GM23338 (cell line): ENCODE measurements around the gene BTBD3. TPM values are rescaled to one million over a fixed set of nuclear protein-coding genes. Genes with fewer than 3 reads are reported as not detected.

ENCODE experiments used
- ATAC-seq: fragments of 200-7000 bp; cut with Tn5 transposase; 3 replicates; pipeline ENCODE4 v1.9.1; 2020
- DNase-seq: peaks from one replicate; pipeline ENCODE4 v3.0.0-alpha.2; 2015; ENCODE audit warnings: low spot score
- H2AFZ ChIP-seq: fragments of 200-600 bp; sonication (generic); 2 replicates; pipeline ENCODE4 v1.8.0; 2016; ENCODE audit warnings: antibody characterized with exemption, mild to moderate bottlenecking, moderate library complexity
- H3F3A ChIP-seq: fragments of 200-600 bp; sonication (generic); replicated peaks from 2 replicates; pipeline ENCODE4 v1.8.0; 2017; ENCODE audit warnings: antibody characterized with exemption, mixed run types, low read depth
- H3K27ac ChIP-seq: fragments of 200-600 bp; sonication (generic); 2 replicates; pipeline ENCODE4 v1.6.1; 2016; ENCODE audit warnings: low read depth
- H3K27me3 ChIP-seq: fragments of 200-600 bp; sonication (generic); 2 replicates; pipeline ENCODE4 v1.8.0; 2016; ENCODE audit warnings: mild to moderate bottlenecking, mixed run types, moderate library complexity; ENCODE audit not compliant: insufficient read depth
- H3K36me3 ChIP-seq: fragments of 200-600 bp; sonication (generic); 2 replicates; pipeline ENCODE4 v1.8.0; 2016; ENCODE audit warnings: mild to moderate bottlenecking; ENCODE audit not compliant: insufficient read depth
- H3K4me1 ChIP-seq: fragments of 200-600 bp; sonication (generic); 2 replicates; pipeline ENCODE4 v1.8.0; 2016; ENCODE audit warnings: mild to moderate bottlenecking, moderate library complexity; ENCODE audit not compliant: insufficient read depth
- H3K4me2 ChIP-seq: fragments of 200-600 bp; sonication (generic); 2 replicates; pipeline ENCODE4 v1.7.1; 2017; ENCODE audit warnings: mixed run types
- H3K4me3 ChIP-seq: fragments of 200-600 bp; sonication (generic); 2 replicates; pipeline ENCODE4 v1.6.1; 2016; ENCODE audit warnings: mixed run types
- H3K79me2 ChIP-seq: fragments of 200-600 bp; sonication (generic); replicated peaks from 2 replicates; pipeline ENCODE4 v1.8.0; 2017; ENCODE audit warnings: mild to moderate bottlenecking; ENCODE audit not compliant: insufficient read depth
- H3K9me2 ChIP-seq: fragments of 200-600 bp; sonication (generic); 2 replicates; pipeline ENCODE4 v1.8.0; 2017; ENCODE audit not compliant: insufficient read depth
- H4K20me1 ChIP-seq: fragments of 200-600 bp; sonication (generic); replicated peaks from 2 replicates; pipeline ENCODE4 v1.8.0; 2017; ENCODE audit warnings: mild to moderate bottlenecking; ENCODE audit not compliant: insufficient read depth
- H3K27ac Mint-ChIP-seq: 2 replicates; pipeline ENCODE4 v1.8.0; 2020; ENCODE audit warnings: inconsistent platforms, mild to moderate bottlenecking, moderate library complexity, mixed read lengths
- H3K27me3 Mint-ChIP-seq: 3 replicates; pipeline ENCODE4 v1.8.0; 2022; ENCODE audit warnings: low read depth, mild to moderate bottlenecking, moderate library complexity, mixed read lengths, inconsistent platforms; ENCODE audit not compliant: insufficient read depth, poor library complexity
- H3K36me3 Mint-ChIP-seq: 3 replicates; pipeline ENCODE4 v1.8.0; 2021; ENCODE audit warnings: low read depth, mild to moderate bottlenecking, inconsistent platforms, moderate library complexity, mixed read lengths
- H3K4me1 Mint-ChIP-seq: 3 replicates; pipeline ENCODE4 v1.8.0; 2020; ENCODE audit warnings: mild to moderate bottlenecking, inconsistent platforms, mixed read lengths
- H3K4me3 Mint-ChIP-seq: 3 replicates; pipeline ENCODE4 v1.8.0; 2021; ENCODE audit warnings: moderate library complexity, mild to moderate bottlenecking, inconsistent platforms, mixed read lengths
- H3K9me3 Mint-ChIP-seq: 3 replicates; pipeline ENCODE4 v1.8.0; 2020; ENCODE audit warnings: moderate library complexity, mild to moderate bottlenecking, inconsistent platforms, mixed read lengths
- CTCF ChIP-seq, 2 experiments: fragments of 200-600 bp in 1 of 2; sonication (generic) in 1 of 2; conservative IDR thresholded peaks; 2 replicates each; pipeline versions ENCODE4 v1.5.1 to v1.6.1; 2016 to 2017; ENCODE audit warnings: antibody characterized with exemption in 2 of 2, low read depth in 2 of 2, mild to moderate bottlenecking in 2 of 2, moderate library complexity in 1 of 2
- EZH2 ChIP-seq: fragments of 200-600 bp; sonication (generic); IDR thresholded peaks from one replicate; pipeline ENCODE4 v1.8.0; 2017; ENCODE audit warnings: antibody characterized with exemption, mild to moderate bottlenecking, low read depth; ENCODE audit not compliant: unreplicated experiment
- EZH2phosphoT487 ChIP-seq: fragments of 200-600 bp; sonication (generic); IDR thresholded peaks from one replicate; pipeline ENCODE4 v1.8.1; 2018; ENCODE audit warnings: antibody characterized with exemption; ENCODE audit not compliant: unreplicated experiment
- POLR2AphosphoS5 ChIP-seq: IDR thresholded peaks from 2 replicates; pipeline ENCODE4 v1.6.1; 2016; ENCODE audit warnings: antibody characterized with exemption, low read depth
- STAT1 ChIP-seq: IDR thresholded peaks from one replicate; pipeline ENCODE4 v1.6.1; 2016; ENCODE audit warnings: antibody characterized with exemption; ENCODE audit not compliant: unreplicated experiment
- polyA plus RNA-seq: library from polyadenylated mRNA; unstranded; fragments of >200 nt; fragmentation: Nextera tagmentation; extraction: Ambion mirVana; gene quantifications from 2 replicates; pipeline ENCODE4 v1.2.1, GENCODE V29; 2016
- total RNA-seq: library from RNA; depleted of rRNA; stranded (reverse); fragments of >200 nt; shearing (Covaris generic); gene quantifications from 2 replicates; pipeline ENCODE4 v1.2.3, GENCODE V29; 2014
- TF ChIP-seq, protein P1 (sequence below): fragments of 250-450 bp; sonication (Bioruptor Pico); IDR thresholded peaks from 2 replicates; pipeline ENCODE4 v1.5.0; 2020; ENCODE audit warnings: mild to moderate bottlenecking, moderate library complexity
- TF ChIP-seq, protein P2 (sequence below): IDR thresholded peaks from 2 replicates; pipeline ENCODE4 v1.6.1; 2016; ENCODE audit warnings: antibody characterized with exemption

Gene BTBD3
- total and polyA plus RNA-seq, 2 experiments from 2014 or later = 11.8 to 45.1 TPM

- TF ChIP-seq, protein P1, sequence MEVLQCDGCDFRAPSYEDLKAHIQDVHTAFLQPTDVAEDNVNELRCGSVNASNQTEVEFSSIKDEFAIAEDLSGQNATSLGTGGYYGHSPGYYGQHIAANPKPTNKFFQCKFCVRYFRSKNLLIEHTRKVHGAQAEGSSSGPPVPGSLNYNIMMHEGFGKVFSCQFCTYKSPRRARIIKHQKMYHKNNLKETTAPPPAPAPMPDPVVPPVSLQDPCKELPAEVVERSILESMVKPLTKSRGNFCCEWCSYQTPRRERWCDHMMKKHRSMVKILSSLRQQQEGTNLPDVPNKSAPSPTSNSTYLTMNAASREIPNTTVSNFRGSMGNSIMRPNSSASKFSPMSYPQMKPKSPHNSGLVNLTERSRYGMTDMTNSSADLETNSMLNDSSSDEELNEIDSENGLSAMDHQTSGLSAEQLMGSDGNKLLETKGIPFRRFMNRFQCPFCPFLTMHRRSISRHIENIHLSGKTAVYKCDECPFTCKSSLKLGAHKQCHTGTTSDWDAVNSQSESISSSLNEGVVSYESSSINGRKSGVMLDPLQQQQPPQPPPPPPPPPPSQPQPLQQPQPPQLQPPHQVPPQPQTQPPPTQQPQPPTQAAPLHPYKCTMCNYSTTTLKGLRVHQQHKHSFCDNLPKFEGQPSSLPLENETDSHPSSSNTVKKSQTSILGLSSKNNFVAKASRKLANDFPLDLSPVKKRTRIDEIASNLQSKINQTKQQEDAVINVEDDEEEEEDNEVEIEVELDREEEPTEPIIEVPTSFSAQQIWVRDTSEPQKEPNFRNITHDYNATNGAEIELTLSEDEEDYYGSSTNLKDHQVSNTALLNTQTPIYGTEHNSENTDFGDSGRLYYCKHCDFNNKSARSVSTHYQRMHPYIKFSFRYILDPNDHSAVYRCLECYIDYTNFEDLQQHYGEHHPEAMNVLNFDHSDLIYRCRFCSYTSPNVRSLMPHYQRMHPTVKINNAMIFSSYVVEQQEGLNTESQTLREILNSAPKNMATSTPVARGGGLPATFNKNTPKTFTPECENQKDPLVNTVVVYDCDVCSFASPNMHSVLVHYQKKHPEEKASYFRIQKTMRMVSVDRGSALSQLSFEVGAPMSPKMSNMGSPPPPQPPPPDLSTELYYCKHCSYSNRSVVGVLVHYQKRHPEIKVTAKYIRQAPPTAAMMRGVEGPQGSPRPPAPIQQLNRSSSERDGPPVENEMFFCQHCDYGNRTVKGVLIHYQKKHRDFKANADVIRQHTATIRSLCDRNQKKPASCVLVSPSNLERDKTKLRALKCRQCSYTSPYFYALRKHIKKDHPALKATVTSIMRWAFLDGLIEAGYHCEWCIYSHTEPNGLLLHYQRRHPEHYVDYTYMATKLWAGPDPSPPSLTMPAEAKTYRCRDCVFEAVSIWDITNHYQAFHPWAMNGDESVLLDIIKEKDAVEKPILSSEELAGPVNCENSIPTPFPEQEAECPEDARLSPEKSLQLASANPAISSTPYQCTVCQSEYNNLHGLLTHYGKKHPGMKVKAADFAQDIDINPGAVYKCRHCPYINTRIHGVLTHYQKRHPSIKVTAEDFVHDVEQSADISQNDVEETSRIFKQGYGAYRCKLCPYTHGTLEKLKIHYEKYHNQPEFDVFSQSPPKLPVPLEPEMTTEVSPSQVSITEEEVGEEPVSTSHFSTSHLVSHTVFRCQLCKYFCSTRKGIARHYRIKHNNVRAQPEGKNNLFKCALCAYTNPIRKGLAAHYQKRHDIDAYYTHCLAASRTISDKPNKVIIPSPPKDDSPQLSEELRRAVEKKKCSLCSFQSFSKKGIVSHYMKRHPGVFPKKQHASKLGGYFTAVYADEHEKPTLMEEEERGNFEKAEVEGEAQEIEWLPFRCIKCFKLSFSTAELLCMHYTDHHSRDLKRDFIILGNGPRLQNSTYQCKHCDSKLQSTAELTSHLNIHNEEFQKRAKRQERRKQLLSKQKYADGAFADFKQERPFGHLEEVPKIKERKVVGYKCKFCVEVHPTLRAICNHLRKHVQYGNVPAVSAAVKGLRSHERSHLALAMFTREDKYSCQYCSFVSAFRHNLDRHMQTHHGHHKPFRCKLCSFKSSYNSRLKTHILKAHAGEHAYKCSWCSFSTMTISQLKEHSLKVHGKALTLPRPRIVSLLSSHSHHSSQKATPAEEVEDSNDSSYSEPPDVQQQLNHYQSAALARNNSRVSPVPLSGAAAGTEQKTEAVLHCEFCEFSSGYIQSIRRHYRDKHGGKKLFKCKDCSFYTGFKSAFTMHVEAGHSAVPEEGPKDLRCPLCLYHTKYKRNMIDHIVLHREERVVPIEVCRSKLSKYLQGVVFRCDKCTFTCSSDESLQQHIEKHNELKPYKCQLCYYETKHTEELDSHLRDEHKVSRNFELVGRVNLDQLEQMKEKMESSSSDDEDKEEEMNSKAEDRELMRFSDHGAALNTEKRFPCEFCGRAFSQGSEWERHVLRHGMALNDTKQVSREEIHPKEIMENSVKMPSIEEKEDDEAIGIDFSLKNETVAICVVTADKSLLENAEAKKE (CRISPR knock-in tag) = no peak
- TF ChIP-seq POLR2AphosphoS5 (no peak), EZH2phosphoT487 (no peak), STAT1 (no peak)
These were observed 1.9 kb downstream of the BTBD3 start (continued) for GRCh38 chr20:11919581-11919980.

GRCh38 chr20:11920083-11920482 lies 2.4 kb downstream of the BTBD3 start:
- peaks cover 27% of the 10 kb centered on the region for H3K4me1 ChIP-seq
- H3K27me3 ChIP-seq = no peaks in the 10 kb centered on the region
- peaks cover 62% of the 10 kb centered on the region for H3K79me2 ChIP-seq
- Mint-ChIP-seq H3K4me3 (no peak overlapping the region), H3K27me3 (no peaks in the 10 kb centered on the region), H3K9me3 (no peaks in the 10 kb centered on the region), H3K4me1 (peaks cover 39% of the 10 kb centered on the region), H3K27ac (no peak overlapping the region), H3K36me3 (peaks cover 20% of the 10 kb centered on the region)
- H3K27ac ChIP-seq = no peak overlapping the region
- peaks cover 10% of the 10 kb centered on the region; the same call in 1 of the 2 replicates for H4K20me1 ChIP-seq
- no peak for ATAC-seq
- H2AFZ ChIP-seq = no peak overlapping the region
- DNase-seq = no peak
- H3K4me2 ChIP-seq = no peak overlapping the region
- H3F3A ChIP-seq = no peaks in the 10 kb centered on the region
- H3K4me3 ChIP-seq = no peak overlapping the region
- no peaks in the 10 kb centered on the region for H3K36me3 ChIP-seq
- H3K9me2 ChIP-seq = no peaks in the 10 kb centered on the region
- TF ChIP-seq STAT1 = no peak
- TF ChIP-seq, protein P1 (CRISPR knock-in tag) = no peak
- TF ChIP-seq, protein P2, sequence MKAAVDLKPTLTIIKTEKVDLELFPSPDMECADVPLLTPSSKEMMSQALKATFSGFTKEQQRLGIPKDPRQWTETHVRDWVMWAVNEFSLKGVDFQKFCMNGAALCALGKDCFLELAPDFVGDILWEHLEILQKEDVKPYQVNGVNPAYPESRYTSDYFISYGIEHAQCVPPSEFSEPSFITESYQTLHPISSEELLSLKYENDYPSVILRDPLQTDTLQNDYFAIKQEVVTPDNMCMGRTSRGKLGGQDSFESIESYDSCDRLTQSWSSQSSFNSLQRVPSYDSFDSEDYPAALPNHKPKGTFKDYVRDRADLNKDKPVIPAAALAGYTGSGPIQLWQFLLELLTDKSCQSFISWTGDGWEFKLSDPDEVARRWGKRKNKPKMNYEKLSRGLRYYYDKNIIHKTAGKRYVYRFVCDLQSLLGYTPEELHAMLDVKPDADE = no peak
- no peak for TF ChIP-seq CTCF (conservative IDR thresholded peaks at IDR 0.05; ENCODE audit: low read depth in 2 of 2)
- TF ChIP-seq EZH2 = no peak
